ENCODE results near the gene PTOV1.

Gene PTOV1

GRCh38 chr19:49824662-49825061, 26.3 kb upstream of the PTOV1 start:
- TF ChIP-seq CTCF (IDR thresholded peaks at IDR 0.05), result no peak

GRCh38 chr19:49827034-49827433, 23.9 kb upstream of the PTOV1 start:
- TF ChIP-seq CTCF (IDR thresholded peaks at IDR 0.05), result no peak

- no peak for TF ChIP-seq CTCF (IDR thresholded peaks at IDR 0.05)
Observed at GRCh38 chr19:49829200-49829599, 21.8 kb upstream of the PTOV1 start.

GRCh38 chr19:49829721-49830120, 21.2 kb upstream of the PTOV1 start:
- no peak for TF ChIP-seq CTCF (IDR thresholded peaks at IDR 0.05)

- no peak for TF ChIP-seq CTCF (IDR thresholded peaks at IDR 0.05)
Observed at GRCh38 chr19:49830766-49831165, 20.2 kb upstream of the PTOV1 start.

GRCh38 chr19:49831592-49831991, 19.4 kb upstream of the PTOV1 start:
- no peak for TF ChIP-seq CTCF (IDR thresholded peaks at IDR 0.05)

- no peak for TF ChIP-seq CTCF (IDR thresholded peaks at IDR 0.05)
Observed at GRCh38 chr19:49832556-49832955, 18.4 kb upstream of the PTOV1 start.

- no peak for TF ChIP-seq CTCF (IDR thresholded peaks at IDR 0.05)
Observed at GRCh38 chr19:49833599-49833998, 17.4 kb upstream of the PTOV1 start.

Data from LNCAP (cell line).